SW480 (cell line): ENCODE data around the gene ZYX.

Experiments
- DNase-seq: peaks from one replicate; pipeline ENCODE4 v3.0.0-alpha.2; 2016; ENCODE audit warnings: low spot score

ZYX gene

DNA sequence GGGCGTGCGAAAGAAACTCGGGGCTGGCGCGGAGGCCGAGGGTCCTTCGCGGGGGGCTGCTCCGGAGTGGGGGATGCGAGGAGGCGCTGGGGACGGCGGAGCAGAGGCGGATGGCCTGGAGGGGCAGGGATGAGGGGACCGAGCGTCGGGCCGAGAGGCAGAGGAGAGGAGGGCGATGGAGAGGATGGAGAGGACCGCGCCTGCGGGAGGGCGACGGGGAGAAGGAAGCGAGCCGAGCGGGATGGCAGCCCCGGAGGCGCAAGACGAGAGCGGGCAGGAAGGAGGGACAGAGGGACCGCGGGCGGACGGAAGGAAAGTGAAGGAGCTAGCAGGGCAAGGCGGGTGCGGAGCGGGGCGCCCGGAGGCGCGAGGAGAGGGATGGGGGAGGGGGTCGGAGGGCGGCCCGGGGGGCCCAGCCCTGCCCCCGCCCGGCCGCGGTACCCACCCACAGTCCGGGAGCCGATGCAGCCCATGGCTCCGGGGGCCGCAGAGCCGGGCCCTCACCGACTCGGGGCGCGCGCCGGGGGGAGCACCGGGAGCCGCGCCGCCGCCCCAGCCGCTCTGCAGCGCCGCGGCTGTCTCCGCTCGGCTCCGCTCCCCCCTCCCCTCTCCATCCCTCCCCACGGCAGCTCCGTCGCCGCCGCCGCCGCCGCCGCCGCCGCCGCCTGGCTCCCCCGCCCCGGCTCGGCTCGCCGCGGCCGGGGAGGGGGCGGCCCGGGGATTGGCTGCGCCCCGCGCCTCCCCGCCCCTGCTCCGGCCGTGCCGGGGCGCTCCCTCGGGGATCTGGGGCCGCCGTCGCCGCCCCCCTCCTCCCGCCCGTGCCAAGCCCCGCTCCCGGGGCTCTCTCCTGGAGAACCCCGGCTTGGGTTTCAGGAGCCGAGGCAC is 18.8 kb upstream of the ZYX start, which contains the start of gene FAM131B:
Gene FAM131B, minus strand, starts transcription at position 583 of the 885 bp plus-strand sequence. Its CDS starts 110 bp downstream, at position 473.
- no peak for DNase-seq

GRCh38 chr7:143363016-143363937 is 17.9 kb upstream of the ZYX start:
- no peak for DNase-seq

- DNase-seq = peak; percentile 54
Measured at GRCh38 chr7:143367972-143368371, 13.2 kb upstream of the ZYX start.

DNA sequence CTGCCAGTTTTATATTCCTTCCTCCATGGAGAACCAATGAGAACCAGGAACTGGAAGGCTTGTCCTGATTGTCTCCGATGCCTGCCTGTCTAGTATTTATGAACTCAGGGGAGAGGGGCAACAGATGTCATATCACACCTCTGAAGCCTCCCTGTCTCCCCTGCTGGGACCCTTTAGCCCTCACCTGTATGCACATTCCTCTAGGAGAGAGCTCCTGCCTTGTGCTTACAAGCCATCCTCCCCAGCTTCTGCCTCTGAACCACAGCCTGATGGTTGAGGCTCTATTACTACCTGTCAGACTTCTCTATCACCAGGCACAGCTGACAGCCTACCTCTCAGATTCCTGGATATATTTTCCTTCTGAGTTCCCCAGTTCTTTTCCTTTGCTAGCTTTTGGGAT is 12.8 kb upstream of the ZYX start:
- no peak for DNase-seq

- DNase-seq = no peak
Measured at GRCh38 chr7:143369678-143370651, 11.2 kb upstream of the ZYX start.

GRCh38 chr7:143372070-143372469 is 9.1 kb upstream of the ZYX start:
- DNase-seq = no peak

GRCh38 chr7:143373255-143373794 is 7.8 kb upstream of the ZYX start:
- no peak for DNase-seq

DNA sequence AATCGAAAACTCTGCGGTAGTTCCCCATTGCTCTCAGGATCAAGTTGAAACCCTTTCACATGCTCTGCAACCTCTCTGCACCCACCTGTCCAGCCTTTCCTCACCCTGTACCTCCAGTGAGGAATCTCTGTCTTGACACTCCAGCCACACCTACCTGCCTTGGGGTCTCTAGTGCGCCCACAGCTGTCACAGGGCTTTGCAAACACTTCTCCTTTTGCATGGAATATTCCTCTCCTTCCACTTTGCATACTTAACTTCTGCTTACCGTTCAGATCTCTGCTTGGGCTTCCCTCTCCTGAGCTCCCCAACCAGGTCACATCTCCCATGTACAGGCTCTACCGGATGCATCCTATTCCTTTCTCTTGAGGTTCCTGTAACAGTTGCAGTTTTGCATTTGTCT is 6.6 kb upstream of the ZYX start:
- no peak for DNase-seq

GRCh38 chr7:143375298-143376034 is 5.7 kb upstream of the ZYX start:
- DNase-seq = peak; percentile 36

DNA sequence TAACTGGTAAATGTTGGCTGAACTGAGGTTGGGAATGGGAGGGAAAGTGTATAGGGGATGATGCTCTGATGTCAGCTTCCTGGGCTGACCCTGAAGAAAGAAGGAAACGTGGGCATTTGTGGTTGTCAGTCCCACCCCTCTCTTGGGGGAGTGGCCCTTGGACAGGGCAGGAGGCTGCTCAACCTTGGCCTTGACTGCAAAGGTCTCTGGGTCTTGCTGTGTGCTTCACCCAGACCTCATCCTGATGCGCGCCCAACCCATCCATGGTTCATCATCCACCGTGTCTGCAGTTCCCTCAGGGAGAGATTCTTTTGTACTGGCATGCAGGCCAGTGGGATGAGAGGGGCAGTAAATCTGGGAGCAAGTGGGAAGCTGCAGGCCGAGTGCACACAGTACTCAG is 4.7 kb upstream of the ZYX start:
- DNase-seq = no peak

GRCh38 chr7:143379611-143380259 is 1.4 kb upstream of the ZYX start:
- no peak for DNase-seq

DNA sequence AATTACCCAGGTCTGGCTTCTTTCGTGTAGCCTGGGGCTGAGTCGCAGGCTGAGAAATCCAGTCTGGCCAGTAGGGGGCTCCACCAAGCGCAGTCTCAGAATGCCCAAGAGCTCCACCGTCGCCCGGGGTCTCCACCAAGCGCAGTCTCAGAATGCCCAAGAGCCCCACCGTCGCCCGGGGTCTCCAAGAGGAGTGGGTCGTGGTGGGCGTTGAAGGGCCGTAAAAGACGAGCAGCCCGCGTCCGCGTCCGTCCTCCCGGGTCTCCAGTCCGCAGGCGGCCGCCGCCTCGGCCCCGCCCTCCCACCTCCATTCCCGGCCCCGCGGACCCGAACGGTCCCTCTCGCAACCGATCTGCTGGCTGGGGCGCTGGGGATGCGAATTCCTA is 892 bp upstream of the ZYX start:
- peak; percentile 77 for DNase-seq

DNA sequence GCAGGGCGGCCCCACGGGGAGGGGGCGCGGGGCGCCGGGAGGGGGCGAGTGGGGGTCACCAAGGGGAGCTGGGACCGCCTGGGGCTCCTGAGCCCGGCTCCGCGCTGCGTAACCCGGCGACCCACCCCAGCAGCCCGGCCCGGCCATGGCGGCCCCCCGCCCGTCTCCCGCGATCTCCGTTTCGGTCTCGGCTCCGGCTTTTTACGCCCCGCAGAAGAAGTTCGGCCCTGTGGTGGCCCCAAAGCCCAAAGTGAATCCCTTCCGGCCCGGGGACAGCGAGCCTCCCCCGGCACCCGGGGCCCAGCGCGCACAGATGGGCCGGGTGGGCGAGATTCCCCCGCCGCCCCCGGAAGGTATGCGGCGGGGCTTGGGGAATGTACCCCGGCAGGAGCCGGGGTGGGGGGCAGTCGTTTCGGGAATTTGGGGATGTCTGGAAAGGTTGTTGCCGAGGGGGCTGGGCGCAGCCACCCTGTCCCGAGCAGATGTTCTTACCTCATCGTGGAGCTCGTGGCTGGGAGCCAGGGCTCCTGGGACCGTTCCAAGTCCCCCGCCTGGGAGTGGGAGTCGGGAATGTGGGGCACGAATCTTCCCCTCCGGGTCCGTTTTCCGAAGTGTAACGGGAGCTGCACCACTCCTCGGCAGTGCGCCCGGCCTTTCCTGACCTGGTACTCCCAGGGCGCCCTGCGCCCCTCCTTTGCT is 431 bp downstream of the ZYX start:
- no peak for DNase-seq

DNA sequence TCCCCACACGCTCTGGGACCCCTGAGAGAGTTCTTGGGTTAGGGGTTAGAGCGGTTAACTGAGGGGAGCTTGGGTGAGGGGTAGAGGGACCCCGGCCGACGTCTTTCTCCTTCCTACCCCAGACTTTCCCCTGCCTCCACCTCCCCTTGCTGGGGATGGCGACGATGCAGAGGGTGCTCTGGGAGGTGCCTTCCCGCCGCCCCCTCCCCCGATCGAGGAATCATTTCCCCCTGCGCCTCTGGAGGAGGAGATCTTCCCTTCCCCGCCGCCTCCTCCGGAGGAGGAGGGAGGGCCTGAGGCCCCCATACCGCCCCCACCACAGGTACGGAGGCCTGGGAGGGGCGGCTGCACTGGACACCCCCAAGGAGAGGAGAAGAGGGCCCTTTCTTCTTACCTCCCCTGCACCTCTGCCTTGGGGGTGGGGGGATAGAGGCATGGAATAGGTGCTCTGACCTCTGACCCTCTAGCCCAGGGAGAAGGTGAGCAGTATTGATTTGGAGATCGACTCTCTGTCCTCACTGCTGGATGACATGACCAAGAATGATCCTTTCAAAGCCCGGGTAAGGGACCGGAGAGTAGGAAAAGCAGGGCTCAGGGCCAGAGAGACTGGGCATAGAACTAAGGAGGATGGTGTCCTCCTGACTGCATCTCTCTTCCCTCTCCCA is 1.1 kb downstream of the ZYX start:
- DNase-seq = no peak

DNA sequence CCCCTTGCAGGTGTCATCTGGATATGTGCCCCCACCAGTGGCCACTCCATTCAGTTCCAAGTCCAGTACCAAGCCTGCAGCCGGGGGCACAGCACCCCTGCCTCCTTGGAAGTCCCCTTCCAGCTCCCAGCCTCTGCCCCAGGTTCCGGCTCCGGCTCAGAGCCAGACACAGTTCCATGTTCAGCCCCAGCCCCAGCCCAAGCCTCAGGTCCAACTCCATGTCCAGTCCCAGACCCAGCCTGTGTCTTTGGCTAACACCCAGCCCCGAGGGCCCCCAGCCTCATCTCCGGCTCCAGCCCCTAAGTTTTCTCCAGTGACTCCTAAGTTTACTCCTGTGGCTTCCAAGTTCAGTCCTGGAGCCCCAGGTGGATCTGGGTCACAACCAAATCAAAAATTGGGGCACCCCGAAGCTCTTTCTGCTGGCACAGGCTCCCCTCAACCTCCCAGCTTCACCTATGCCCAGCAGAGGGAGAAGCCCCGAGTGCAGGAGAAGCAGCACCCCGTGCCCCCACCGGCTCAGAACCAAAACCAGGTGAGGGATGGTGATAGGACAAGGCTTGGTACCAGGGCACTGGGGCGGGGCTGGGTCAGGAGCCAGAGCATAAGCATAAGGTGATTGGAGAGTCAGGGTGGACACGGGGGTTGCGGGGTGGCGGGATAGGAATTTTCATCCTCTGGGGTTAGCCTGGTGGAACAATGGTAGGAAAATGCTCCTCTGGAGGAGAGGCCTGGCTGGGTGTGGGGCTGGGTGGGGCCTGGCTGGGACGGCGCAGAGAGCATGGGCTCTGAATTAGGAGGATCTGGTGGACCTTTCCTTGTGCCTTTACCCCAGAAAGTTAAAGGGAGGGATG is 1.9 kb downstream of the ZYX start:
- DNase-seq = no peak

DNA sequence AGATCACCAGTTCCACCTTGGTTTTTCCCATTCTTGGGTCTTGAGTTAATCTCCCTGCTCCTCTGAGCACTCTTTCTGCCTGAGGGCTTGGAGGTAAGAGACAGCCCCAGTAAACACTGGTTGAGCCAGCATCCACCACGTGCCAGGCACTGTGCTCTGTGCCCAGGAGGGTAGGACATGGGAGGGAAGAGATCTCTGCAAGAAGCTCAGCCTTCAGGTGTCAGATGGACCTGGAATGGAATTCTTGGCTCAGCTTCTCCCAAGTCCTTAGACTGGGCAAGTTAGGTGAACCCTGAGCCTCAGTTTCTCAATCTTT is 2.5 kb downstream of the ZYX start:
- DNase-seq = no peak

- no peak for DNase-seq
Measured at GRCh38 chr7:143384148-143384547, 3.0 kb downstream of the ZYX start.
